Suprapubic skin (tissue), 3 donors: Measurements from ENCODE around the gene MINK1.

Experiments
- EP300 ChIP-seq: sonication (generic); formaldehyde crosslinking; IDR thresholded peaks from one replicate; pipeline ENCODE4 v1.6.1; 2017; ENCODE audit warnings: antibody characterized with exemption
- TF ChIP-seq, protein P1 (sequence below), 2 donors: fragments of 200-600 bp in 1 of 2; fragments of 450-650 bp in 1 of 2; sonication (generic) in 1 of 2; IDR thresholded peaks; one replicate each; pipeline ENCODE4 v1.5.1; 2016 to 2019; ENCODE audit warnings: antibody characterized with exemption in 2 of 2, mild to moderate bottlenecking in 1 of 2, moderate library complexity in 1 of 2

DNA sequence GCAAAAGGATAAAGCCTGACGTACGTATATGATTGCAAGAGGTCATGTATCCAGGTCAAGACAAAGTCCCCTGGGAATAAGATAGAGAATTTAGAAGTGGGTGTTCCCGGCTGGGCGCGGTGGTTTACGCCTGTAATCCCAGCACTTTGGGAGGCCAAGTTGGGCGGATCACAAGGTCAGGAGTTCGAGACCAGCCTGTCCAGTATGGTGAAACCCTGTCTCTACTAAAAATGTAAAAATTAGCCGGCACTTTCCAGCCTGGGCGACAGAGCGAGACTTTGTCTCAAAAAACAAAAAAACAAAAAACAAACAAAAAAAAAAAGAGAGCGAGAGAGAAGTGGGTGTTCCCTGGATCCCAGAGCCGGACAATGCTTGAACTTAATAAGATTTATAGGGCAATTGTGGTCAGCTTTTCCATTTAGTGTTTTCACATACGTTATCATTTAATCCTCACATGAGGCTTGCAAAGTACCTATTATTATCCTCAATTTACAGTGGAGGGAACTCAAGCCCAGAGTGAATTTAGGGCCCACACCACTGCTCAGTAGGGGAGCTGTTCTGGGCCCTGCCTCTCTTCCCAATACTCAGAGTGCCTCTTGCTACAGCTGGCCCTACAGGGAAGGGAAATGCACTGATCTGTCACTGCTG lies 44.9 kb upstream of the MINK1 start:
- TF ChIP-seq, protein P1, sequence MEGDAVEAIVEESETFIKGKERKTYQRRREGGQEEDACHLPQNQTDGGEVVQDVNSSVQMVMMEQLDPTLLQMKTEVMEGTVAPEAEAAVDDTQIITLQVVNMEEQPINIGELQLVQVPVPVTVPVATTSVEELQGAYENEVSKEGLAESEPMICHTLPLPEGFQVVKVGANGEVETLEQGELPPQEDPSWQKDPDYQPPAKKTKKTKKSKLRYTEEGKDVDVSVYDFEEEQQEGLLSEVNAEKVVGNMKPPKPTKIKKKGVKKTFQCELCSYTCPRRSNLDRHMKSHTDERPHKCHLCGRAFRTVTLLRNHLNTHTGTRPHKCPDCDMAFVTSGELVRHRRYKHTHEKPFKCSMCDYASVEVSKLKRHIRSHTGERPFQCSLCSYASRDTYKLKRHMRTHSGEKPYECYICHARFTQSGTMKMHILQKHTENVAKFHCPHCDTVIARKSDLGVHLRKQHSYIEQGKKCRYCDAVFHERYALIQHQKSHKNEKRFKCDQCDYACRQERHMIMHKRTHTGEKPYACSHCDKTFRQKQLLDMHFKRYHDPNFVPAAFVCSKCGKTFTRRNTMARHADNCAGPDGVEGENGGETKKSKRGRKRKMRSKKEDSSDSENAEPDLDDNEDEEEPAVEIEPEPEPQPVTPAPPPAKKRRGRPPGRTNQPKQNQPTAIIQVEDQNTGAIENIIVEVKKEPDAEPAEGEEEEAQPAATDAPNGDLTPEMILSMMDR (IDR thresholded peaks at IDR 0.05), result no peak
- TF ChIP-seq EP300, result no peak
